Medulla oblongata (tissue), 1 donor: ENCODE measurements around the gene MPP3.

Experiments used
- DNase-seq: peaks from one replicate; pipeline ENCODE4 v3.0.0-alpha.2; 2015; ENCODE audit errors: extremely low spot score

Gene MPP3

DNA sequence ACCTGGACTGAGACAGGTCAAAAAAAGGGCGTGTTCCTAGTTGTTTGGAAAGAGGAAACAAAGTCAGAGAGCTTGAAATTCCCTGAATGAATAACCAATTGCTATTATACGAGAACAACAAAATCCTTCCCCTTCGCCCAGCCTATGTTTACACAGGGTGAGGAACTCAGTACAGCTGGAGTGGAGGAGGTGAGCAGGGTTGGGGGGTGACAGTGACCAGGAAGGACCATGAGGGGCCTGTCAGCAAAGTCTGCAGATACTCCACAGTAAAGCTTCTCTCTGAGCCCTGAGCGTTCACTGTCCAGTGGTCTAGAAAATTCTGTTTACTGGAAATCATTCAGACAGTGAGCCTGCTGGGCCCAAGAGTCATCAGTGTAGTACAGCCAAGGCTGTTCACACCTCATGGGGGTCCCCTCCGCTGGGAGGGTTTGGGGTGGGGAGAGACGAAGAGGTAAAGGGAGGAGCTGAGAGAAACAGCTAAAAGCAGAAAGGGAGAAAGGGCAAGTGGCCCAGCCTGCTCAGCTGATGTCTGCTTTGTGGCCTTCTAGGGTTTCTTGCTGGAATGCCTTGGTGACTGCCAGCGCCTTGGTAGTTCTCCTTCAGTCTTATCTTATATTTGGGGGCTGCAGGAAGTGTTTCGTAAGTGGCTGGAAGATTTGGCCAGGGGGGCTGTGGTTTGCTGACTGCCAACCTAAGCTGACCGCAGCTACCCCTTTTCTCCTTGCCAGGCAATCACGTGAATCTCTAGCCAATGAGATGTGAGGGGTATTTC, 59.9 kb downstream of the MPP3 start:
- peak; percentile 73 for DNase-seq

GRCh38 chr17:43771463-43771862, 61.5 kb downstream of the MPP3 start:
- no peak for DNase-seq

DNA sequence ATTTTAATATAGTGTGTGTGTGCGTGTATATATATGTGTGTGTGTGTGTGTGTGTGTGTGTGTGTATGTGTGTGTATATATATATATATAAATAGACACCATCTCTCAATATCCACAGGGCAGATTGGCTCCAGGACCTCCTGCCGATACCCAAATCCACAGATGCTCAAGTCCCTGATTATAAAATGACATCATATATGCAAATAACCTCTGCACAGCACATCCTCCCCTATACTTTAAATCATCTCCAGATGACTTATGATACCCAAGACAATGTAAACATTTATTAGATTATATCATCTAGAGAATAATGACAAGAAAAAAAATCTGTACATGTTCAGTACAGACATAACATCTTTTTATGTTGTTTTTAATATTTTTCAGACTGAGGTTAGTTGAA, 62.0 kb downstream of the MPP3 start:
- no peak for DNase-seq

GRCh38 chr17:43769859-43770258, 63.1 kb downstream of the MPP3 start:
- DNase-seq, result no peak

DNA sequence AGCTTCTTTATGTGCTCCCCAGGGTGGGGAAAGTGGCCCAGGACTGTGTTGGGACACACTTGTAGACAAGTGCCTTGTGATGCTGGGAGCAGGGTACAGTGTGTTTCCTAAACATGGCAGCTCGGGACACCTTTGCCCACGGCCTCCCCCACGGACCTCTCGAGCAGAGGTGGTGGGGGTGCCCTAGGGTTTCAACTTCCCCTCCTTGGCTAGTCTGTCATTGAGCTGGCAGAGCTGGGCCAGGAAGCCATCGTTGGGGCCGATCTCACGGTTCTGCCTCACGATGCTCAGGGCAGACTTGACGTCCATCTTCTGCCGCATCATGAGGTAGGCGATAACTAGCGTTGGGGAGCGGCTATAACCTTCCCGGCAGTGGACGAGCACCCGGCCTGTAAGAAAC, 63.5 kb downstream of the MPP3 start:
- DNase-seq, result no peak

DNA sequence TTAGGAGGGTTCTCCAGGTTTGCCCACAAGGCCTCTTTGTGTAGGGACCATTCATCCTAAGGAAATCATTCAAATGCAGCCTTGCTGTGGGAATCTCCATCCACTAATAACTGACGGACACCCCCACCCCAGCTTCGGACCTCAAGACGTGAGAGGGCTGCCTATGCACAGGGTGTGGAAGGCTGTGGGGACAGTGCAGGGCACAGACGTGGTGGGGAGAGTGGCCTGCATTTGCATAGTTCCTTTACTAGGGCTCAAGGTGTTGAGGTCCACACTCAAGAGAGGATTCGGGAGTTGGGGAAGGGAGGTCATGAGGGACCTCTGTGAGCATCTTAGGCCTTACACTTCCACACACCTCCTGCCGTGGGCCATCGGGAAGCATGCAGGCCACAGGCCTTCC, 64.0 kb downstream of the MPP3 start:
- no peak for DNase-seq

DNA sequence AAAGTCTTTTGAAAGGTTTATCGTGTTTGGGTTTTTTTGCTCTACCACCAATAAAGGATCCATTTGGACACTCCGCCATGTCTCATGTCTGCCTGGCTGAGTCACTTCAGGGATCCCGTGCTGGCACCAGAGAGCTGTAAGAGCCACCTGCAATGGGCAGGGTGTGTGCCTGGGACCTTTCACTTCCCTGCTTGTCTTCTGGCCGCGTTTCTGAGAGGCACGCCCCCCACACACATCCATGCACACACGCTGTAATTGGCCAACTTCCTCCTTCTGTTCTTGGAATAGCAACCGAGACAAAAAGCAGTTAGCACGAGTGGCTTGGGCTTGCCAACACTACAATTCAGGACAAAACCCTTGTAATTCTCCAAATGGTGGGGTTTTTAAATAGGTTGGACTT, 64.6 kb downstream of the MPP3 start:
- peak; percentile 81 for DNase-seq

DNA sequence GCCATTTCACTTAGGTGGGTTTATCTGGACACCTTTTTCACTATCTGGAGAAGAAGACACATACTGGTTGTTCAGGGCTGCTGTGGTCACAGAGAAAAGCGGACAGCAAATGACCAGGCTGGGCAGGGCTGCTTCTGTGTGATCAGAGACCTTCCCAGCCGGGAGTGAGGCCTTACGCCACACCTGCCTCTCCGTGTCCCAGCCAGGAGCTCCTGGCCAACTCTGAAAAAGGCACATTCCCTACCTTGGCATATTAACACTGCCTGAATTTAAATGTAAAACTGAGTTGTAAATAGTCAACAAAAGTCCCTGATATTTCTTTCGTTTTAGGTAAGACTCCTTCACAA, 65.3 kb downstream of the MPP3 start:
- DNase-seq, result no peak

GRCh38 chr17:43767053-43767712, 65.8 kb downstream of the MPP3 start:
- no peak for DNase-seq

- peak; percentile 77 for DNase-seq
These were observed 66.4 kb downstream of the MPP3 start for GRCh38 chr17:43766413-43767052.

DNA sequence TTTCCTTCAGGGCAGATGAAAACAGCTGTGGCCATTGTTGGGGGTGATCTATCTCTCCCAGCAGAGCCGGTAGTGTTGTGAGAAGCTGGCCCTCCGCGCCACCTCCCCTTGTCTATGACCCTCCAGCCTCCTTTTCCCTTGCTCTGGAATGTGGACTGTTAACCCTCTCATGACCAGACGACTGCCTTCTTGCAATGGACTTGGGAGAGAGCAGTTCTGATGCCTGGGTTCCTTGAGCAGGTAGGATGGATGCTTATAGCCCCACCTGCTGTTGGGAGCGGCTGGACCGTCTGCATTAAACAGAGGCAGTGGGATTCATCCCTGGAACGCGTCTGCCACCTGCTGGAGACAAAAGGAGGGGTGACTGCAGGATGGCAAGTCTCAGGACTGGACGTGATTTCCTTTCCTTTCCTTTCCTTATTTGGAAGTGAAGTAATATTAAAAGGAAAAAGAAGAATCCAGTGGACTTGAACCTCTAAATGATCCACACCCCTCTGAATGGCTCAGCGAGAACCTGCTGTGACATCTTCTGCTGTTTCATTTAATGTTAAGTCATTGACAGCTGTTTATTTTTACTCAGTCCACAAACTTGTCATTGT, 72.6 kb downstream of the MPP3 start:
- DNase-seq, result peak; percentile 97

GRCh38 chr17:43759836-43760235, 73.1 kb downstream of the MPP3 start:
- DNase-seq, result no peak

DNA sequence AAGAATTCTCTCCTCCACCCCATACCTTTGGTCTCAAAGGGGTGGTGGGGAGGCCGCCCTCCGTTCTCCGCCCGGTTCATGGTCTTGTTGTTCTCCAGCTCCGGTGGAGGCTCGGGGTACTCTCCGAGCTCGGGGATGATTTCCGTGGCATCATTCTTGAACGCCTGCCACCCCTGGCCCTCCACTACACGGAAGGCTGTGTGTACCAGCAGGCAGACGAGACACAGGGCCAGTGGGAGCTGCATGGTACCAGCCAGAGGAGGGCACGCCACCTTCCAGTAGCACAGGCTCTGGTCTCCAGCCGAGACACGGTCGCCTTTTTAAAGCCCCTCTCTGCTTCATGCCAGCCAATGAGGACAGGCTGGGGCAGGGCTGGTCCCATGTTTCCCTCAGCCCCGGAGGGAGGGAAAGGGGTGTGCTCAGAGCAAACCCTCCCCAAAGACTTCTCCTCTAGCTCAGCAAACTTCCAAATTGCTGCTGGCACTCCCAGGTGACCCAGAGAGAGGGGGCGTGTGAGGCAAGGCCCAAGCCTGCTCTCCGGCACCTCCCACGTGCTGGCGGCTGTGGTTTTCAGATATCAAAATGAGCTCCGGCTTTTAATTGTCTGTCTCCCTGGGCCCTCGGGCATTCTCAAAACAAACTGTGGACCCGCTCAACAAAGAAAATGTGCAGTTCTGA, 74.3 kb downstream of the MPP3 start, which contains the start of gene SOST:
Gene SOST (minus strand): TSS at position 295 of the 678 bp plus-strand sequence. CDS start 50 bp downstream, at position 245.
- no peak for DNase-seq

GRCh38 chr17:43758086-43758485, 74.9 kb downstream of the MPP3 start:
- DNase-seq, result no peak

DNA sequence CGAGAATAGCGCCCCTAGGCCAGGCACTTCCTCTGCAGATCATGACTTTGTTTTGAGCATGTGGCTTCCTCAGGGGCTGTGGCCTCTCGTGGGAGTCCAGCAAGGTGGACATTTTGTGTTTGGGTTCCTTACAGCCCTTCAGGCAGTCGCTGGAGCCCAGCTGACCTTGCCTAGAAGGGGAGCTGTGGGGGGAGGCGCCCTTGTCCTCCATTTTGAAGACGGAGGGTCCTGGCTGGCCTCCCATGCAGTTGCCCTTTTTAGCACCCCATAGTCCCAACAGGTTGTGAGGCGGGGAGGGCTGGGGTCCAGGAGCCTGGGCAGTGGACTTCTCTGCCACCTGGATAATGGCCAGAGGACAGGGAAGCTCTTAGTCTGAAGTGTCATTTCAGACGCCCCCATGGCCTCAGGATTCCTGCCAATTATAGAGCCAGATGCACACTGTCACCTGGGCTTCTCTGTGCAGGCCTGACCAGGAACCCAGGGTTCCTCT, 75.7 kb downstream of the MPP3 start:
- no peak for DNase-seq

- no peak for DNase-seq
These were observed 76.7 kb downstream of the MPP3 start for GRCh38 chr17:43756201-43756600.

GRCh38 chr17:43755389-43755875, 77.5 kb downstream of the MPP3 start:
- DNase-seq, result no peak

DNA sequence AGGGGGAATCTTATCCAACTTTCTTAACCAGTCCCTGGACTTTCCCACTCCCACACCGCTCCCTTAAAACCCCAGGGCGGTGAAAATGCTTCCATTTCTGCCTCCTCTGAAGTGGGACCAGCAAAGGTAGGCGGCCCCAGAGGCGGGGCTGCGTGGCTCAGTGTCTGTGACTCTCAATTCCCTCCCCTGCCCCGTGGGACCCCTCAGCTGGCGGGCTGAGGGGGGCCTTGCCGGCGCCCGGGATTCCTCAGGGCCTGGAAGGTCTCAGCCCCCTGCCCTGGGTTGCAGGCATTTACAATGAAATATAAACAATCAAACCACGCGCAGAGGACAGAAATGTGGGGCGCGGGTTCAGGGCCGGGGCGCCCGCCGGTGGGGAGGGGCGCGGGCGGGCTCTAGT, 78.0 kb downstream of the MPP3 start:
- no peak for DNase-seq

DNA sequence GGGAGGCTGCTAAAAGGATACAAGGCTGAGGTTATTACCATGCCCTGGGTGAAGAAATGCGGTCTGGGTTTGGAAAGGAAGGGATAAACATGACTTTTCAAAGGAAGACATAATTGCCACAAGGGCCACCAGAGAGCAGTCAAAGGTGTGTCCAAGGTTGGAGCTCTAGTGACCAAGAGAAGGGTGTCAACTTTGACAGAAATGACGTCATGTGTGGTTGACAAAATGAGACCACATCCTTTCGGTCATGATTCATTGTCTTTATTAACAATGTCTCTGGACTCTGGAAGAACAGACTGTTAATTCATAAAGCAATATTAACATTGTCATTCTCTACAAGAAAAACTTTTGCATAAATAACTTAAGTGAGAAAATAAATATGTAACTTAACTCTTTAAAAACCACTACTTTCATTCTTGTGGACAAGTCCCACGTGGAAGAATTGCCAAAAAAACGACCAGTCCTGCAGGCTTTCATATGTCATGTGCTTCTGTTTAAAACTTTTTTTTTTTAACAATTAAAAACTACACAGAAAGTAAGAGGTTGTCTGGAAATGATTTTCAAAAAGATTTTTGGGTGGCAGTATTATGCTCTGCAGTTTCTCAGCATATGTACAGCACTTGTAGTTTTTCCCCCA, 79.3 kb downstream of the MPP3 start:
- no peak for DNase-seq
